Measurements from ENCODE around the gene PGM2L1. TPM values are rescaled to one million over a fixed set of nuclear protein-coding genes. Genes with fewer than 3 reads are reported as not detected.

The PGM2L1 gene
- total RNA-seq, 1 donor from 2014 or later, result 8.4 TPM

DNA sequence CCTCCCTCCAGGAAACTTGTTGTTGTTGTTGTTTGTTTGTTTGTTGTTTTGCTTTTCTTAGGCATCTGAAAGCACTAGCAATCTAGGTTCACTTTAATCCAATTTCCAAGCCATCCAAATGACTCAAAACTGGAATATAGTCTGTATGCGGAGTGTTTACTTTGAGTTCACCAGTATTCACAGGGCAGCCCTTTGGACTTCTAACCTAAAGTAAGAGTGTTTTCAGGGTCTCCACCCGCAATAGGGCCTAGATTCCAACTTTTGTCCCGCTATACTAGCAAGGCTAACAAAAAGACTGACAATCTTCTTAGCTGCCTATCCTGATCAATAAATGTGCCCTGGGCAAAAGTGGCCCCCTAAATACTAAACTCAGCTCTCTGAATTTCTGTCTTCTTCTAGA is 13.6 kb downstream of the PGM2L1 start:
- Histone ChIP-seq H3K9me3 (no peaks in the 10 kb centered on the region), H3K4me3 (no peak overlapping the region), H3K36me3 (no peaks in the 10 kb centered on the region), H3K27ac (no peak overlapping the region), H3K4me1 (peaks cover 0 to 3% of the 10 kb centered on the region in 2 donors), H3K27me3 (no peaks in the 10 kb centered on the region)
- intact Hi-C loops (cut with DNase I), result no loop called here
- TF ChIP-seq, protein P1, sequence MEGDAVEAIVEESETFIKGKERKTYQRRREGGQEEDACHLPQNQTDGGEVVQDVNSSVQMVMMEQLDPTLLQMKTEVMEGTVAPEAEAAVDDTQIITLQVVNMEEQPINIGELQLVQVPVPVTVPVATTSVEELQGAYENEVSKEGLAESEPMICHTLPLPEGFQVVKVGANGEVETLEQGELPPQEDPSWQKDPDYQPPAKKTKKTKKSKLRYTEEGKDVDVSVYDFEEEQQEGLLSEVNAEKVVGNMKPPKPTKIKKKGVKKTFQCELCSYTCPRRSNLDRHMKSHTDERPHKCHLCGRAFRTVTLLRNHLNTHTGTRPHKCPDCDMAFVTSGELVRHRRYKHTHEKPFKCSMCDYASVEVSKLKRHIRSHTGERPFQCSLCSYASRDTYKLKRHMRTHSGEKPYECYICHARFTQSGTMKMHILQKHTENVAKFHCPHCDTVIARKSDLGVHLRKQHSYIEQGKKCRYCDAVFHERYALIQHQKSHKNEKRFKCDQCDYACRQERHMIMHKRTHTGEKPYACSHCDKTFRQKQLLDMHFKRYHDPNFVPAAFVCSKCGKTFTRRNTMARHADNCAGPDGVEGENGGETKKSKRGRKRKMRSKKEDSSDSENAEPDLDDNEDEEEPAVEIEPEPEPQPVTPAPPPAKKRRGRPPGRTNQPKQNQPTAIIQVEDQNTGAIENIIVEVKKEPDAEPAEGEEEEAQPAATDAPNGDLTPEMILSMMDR (IDR thresholded peaks at IDR 0.05), result no peak
- DNase-seq (ENCODE audit: low spot score in 2 of 2), result no peak

DNA sequence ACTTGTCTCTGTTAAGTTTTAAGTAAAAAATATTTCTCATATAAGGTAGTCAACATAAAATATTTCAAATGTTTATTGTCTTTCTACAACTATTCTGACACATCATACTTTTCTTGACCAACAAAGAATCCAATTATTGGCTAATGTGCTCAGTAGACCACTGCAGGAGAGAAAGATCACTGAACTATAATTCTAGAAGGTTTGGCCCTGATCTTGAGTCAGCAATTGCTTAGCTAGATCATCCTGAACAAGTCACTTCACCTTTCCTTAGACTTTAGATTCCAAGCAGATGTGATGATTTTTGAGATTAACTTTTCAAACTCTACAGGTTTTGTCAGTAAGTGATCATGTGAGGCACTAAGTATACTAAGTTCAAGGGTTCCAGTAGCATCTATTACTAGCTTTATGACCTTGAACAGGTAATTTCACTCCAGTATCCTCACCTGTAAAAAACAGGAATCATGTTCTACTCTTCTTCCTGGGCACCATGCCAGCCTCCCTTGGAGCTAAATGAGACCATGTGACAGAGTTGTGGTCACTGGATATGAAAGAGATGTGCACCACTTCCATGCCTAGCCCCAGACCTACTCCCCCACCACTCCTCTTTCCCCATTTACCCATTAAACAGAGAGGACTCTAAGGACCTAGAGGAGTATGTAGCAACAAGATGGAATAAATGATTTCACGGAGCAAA is 17.3 kb downstream of the PGM2L1 start:
- H3K9me3 ChIP-seq, result no peaks in the 10 kb centered on the region
- no peaks in the 10 kb centered on the region for H3K36me3 ChIP-seq
- H3K4me1 ChIP-seq, result no peaks in the 10 kb centered on the region
- no peaks in the 10 kb centered on the region for H3K27me3 ChIP-seq
- TF ChIP-seq, protein P1 (IDR thresholded peaks at IDR 0.05), result no peak
- intact Hi-C loops (cut with DNase I), result no loop called here
- DNase-seq (ENCODE audit: low spot score in 2 of 2), result no peak
- no peak overlapping the region for H3K27ac ChIP-seq
- no peak overlapping the region for H3K4me3 ChIP-seq

DNA sequence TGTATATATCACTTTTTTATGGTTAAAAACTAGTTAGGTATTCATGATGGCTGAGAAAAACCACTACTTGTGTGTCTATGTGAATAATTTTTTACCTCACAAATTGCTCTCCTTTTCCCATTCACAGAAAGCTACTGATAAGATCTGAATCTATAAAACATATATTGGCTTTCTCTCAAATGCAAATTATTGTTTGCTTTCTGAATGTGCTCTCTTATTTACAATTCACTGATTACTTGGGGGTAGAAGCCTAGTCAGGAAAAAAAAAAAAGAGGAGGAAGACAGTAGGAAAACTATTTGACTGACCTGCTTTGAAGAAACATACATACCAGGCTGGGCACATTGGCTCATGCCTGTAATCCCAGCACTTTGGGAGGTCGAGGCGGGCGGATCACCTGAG is 20.5 kb downstream of the PGM2L1 start:
- H3K27me3 ChIP-seq, result no peaks in the 10 kb centered on the region
- TF ChIP-seq, protein P1 (IDR thresholded peaks at IDR 0.05), result no peak
- no peak overlapping the region for H3K27ac ChIP-seq
- H3K9me3 ChIP-seq, result no peaks in the 10 kb centered on the region
- peaks cover 0 to 2% of the 10 kb centered on the region in 2 donors for H3K36me3 ChIP-seq
- no peak for DNase-seq (ENCODE audit: low spot score in 2 of 2)
- intact Hi-C loops (cut with DNase I), result no loop called here
- H3K4me3 ChIP-seq, result no peak overlapping the region
- H3K4me1 ChIP-seq, result no peaks in the 10 kb centered on the region

DNA sequence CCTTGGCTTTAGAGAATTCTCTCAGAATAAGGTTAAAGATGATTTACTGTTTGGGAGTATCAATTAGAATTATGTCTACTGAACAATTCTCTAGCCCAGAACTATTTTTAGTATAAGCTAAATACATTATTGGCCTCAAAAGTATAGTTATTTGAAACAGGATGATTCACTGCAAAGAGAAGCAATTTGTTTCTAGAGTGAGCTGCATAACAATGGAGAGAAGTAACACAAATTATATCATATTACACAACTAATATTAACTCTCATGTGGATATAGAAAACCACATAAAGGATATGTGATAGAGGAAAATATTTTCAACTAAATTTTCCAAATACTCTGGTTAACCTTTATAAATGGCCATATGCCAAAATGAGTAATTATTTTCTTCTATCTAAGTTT is 24.9 kb downstream of the PGM2L1 start:
- Histone ChIP-seq H3K27me3 (no peaks in the 10 kb centered on the region), H3K4me1 (no peaks in the 10 kb centered on the region), H3K36me3 (peaks cover 6 to 9% of the 10 kb centered on the region in 2 donors), H3K9me3 (no peaks in the 10 kb centered on the region), H3K27ac (no peak overlapping the region), H3K4me3 (no peak overlapping the region)
- DNase-seq (ENCODE audit: low spot score in 2 of 2), result no peak
- intact Hi-C loops (cut with DNase I), result no loop called here
- TF ChIP-seq, protein P1 (IDR thresholded peaks at IDR 0.05), result no peak

DNA sequence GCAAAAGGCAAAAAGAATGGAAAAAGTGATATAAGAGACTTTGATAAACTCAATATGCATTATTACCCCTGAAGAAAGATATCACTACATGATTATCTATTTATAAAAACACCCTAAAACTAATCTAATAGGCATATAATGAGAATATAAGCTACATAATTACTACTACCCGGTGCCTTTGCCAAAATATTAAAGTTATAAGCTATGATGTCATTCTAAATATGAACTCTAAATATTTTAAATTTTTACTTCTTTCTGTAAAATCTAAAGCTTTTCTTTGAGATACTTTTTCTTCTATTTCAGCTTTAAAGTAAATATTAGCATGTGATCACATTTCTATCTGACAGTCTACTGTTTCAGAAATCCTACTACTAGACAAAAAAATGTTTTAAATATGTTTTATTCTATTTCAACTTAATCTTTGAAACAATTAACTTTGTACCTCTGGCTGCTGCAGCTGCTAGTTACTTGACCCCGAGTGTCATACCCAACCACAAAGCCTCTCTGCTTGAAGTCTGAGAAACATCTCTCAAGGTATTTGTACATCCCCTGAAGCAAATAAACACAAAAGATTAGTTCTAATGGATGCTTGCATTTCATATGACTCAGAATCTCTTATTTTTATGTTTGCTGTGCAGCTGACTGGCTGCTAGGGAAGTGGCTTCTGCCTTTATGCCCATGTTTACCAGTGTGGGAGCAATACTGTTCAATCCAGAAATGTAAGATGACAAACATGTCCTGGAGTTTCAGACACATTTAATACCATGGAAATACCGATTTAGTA is 26.8 kb downstream of the PGM2L1 start:
- TF ChIP-seq, protein P1 (IDR thresholded peaks at IDR 0.05), result no peak
- Histone ChIP-seq H3K27me3 (no peaks in the 10 kb centered on the region), H3K4me3 (no peak overlapping the region), H3K9me3 (no peaks in the 10 kb centered on the region), H3K27ac (no peak overlapping the region), H3K36me3 (peaks cover 8 to 9% of the 10 kb centered on the region in 2 donors), H3K4me1 (no peaks in the 10 kb centered on the region)
- DNase-seq (ENCODE audit: low spot score in 2 of 2), result no peak
- intact Hi-C loops (cut with DNase I), result no loop called here

All from ascending aorta (tissue), 2 donors.